Measurements from ENCODE around the gene SLC29A3. TPM values are rescaled to one million over a fixed set of nuclear protein-coding genes. Genes with fewer than 3 reads are reported as not detected.

Gene SLC29A3
- total RNA-seq, 3 donors from 2014 or later: 5.6 to 12.0 (median 6.2) TPM

GRCh38 chr10:71312811-71313789, 6.0 kb upstream of the SLC29A3 start:
- Histone ChIP-seq H3K27me3 (no peaks in the 10 kb centered on the region), H3K9me3 (no peaks in the 10 kb centered on the region), H3K4me3 (peak overlapping the region in 2 of 3 donors; percentile 22 to 52), H3K4me1 (peaks cover 0 to 5% of the 10 kb centered on the region in 2 donors), H3K27ac (peak overlapping the region; percentile 73 to 91), H3K36me3 (no peaks in the 10 kb centered on the region)
- intact Hi-C loops (cut with DNase I; ENCODE audit: low total_unique reads): no loop called here
- DNase-seq (ENCODE audit: low spot score in 2 of 2): peak; percentile 64 to 75
- TF ChIP-seq POLR2A (IDR thresholded peaks at IDR 0.05) (no peak), POLR2AphosphoS5 (IDR thresholded peaks at IDR 0.05) (peak; percentile 57 to 81 (median 63))

DNA sequence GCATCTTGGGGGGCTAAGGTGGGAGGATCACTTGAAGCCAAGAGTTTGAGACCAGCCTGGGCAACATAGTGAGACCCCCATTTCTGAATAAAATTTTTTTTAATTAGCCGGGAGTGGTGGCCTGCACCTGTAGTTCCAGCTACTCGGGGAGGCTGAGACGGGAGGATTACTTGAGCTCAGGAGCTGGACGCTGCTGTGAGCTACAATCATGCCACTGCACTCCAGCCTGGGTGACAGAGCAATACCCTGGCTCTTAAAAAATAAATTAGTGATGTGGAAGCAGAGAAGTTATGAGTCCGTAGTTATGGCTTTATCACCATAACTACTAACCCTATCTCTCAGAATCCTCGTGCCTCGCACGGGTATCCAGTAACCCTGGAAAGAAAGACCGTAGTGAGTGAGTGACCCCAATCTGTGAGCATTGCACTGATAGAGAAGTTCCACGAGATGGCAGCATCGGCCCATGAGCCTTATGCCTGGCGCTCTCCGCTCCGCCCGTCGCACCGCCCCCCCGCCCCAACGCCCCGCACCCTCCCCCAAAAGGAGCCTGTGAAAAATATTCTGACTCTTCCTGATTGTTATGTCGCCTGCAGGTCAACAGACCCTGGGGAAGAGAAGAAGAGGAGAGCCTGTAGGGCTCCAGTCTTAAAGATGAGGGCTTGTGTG, 4.9 kb upstream of the SLC29A3 start:
- H3K9me3 ChIP-seq: no peaks in the 10 kb centered on the region
- H3K4me3 ChIP-seq: peak overlapping the region in 1 of 3 donors; percentile 52
- H3K27ac ChIP-seq: peak overlapping the region; percentile 73 to 91
- no peaks in the 10 kb centered on the region for H3K27me3 ChIP-seq
- H3K4me1 ChIP-seq: peaks cover 2 to 5% of the 10 kb centered on the region in 2 donors
- intact Hi-C loops (cut with DNase I; ENCODE audit: low total_unique reads): no loop called here
- no peak for DNase-seq (ENCODE audit: low spot score in 2 of 2)
- TF ChIP-seq POLR2A (IDR thresholded peaks at IDR 0.05): no peak
- TF ChIP-seq POLR2AphosphoS5 (IDR thresholded peaks at IDR 0.05): no peak
- TF ChIP-seq CTCF (IDR thresholded peaks at IDR 0.05): peak; percentile 41 to 71 (median 63)
- H3K36me3 ChIP-seq: no peaks in the 10 kb centered on the region

- Histone ChIP-seq H3K4me1 (peaks cover 2 to 7% of the 10 kb centered on the region in 2 donors), H3K27me3 (no peaks in the 10 kb centered on the region), H3K4me3 (peak overlapping the region in 1 of 3 donors; percentile 47), H3K36me3 (no peaks in the 10 kb centered on the region), H3K9me3 (no peaks in the 10 kb centered on the region), H3K27ac (peak overlapping the region in 1 of 2 donors; percentile 21)
- no peak for DNase-seq (ENCODE audit: low spot score in 2 of 2)
- intact Hi-C loops (cut with DNase I; ENCODE audit: low total_unique reads): no loop called here
- TF ChIP-seq POLR2A (IDR thresholded peaks at IDR 0.05) (no peak), POLR2AphosphoS5 (IDR thresholded peaks at IDR 0.05) (no peak), CTCF (IDR thresholded peaks at IDR 0.05) (no peak)
Measured at GRCh38 chr10:71314694-71315225, 4.3 kb upstream of the SLC29A3 start.

- Histone ChIP-seq H3K36me3 (no peaks in the 10 kb centered on the region), H3K27me3 (no peaks in the 10 kb centered on the region), H3K4me1 (peaks cover 2 to 15% of the 10 kb centered on the region in 2 donors), H3K27ac (no peak overlapping the region), H3K4me3 (no peak overlapping the region), H3K9me3 (no peaks in the 10 kb centered on the region)
- no peak for DNase-seq (ENCODE audit: low spot score in 2 of 2)
- no peak for TF ChIP-seq CTCF (IDR thresholded peaks at IDR 0.05)
- TF ChIP-seq POLR2A (IDR thresholded peaks at IDR 0.05): no peak
- TF ChIP-seq POLR2AphosphoS5 (IDR thresholded peaks at IDR 0.05): no peak
- intact Hi-C loops (cut with DNase I; ENCODE audit: low total_unique reads): no loop called here
Measured at GRCh38 chr10:71316056-71316785, 2.8 kb upstream of the SLC29A3 start.

DNA sequence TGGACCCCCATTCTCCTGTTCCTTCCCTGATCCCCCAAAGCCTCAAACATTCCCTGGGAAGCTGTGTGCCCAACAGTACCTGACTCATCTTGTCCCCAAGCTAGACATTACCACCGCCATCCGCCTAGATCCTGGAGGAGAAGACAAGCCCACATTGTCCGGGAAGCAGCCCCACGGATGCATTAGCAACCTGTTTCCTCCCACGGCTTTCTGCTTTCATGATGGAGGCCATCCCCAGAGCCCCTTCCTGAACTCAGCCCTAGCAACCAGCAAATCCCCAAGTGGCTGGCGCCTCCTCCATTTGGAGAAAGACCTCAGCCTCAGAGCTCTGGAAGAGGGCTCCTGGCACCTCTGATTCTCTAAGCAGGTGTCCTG, 2.3 kb upstream of the SLC29A3 start:
- Histone ChIP-seq H3K36me3 (no peaks in the 10 kb centered on the region), H3K27me3 (no peaks in the 10 kb centered on the region), H3K27ac (no peak overlapping the region), H3K9me3 (no peaks in the 10 kb centered on the region), H3K4me1 (peaks cover 2 to 15% of the 10 kb centered on the region in 2 donors), H3K4me3 (no peak overlapping the region)
- no peak for TF ChIP-seq POLR2A (IDR thresholded peaks at IDR 0.05)
- TF ChIP-seq CTCF (IDR thresholded peaks at IDR 0.05): no peak
- TF ChIP-seq POLR2AphosphoS5 (IDR thresholded peaks at IDR 0.05): no peak
- intact Hi-C loops (cut with DNase I; ENCODE audit: low total_unique reads): no loop called here
- DNase-seq (ENCODE audit: low spot score in 2 of 2): no peak

Measured in breast epithelium (tissue), 4 donors.